ENCODE results near the gene PAM.

Gene PAM

DNA sequence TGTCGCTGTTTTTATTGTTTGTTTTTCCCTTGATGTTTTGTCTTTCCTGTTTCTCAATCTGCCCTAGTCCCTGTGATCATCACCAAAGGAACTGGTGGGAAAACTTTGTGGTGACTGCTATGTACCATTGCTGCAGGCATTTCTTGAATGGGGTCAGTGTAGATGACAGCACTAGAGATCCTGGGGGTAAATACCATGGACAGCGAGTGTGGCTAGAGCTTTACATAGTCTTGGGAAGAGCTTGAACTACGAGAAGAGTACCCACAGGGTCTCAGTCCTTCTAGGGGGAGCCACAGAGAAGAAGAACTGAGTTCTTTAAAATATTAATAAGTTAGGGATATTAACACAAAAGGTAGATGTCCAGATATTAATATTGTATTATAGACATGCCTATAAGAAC lies 138.8 kb downstream of the PAM start:
- H3K4me3 ChIP-seq (replicated peaks; ENCODE audit: low read depth, low read length), result no peak overlapping the region
- no peak for TF ChIP-seq CTCF (IDR thresholded peaks at IDR 0.05; ENCODE audit: low read depth, low read length, missing control alignments)
- DNase-seq (ENCODE audit: extremely low read depth, low read depth), result no peak

- no peak for TF ChIP-seq CTCF (IDR thresholded peaks at IDR 0.05; ENCODE audit: low read depth, low read length, missing control alignments)
- DNase-seq (ENCODE audit: extremely low read depth, low read depth), result no peak
- H3K4me3 ChIP-seq (replicated peaks; ENCODE audit: low read depth, low read length), result no peak overlapping the region
Observed at GRCh38 chr5:102895234-102895633, 140.1 kb downstream of the PAM start.

DNA sequence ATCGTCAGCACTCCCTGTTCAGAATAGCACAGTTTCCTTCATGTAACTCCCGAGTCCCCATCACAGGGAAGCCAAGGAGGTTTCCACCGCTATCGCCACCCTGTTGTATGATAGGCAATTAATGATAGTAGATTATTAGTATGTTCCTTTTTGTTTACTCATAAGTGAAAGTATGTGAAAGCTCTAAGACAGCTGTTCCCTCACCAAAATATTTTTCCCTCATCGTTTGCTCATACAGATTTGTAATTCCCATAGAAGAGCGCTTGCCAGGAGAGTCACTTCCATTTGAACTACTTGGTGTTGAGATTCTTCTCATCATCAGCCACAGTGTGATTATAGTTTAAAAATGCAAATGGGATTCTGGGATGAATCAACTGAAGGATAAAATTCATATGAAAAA lies 140.9 kb downstream of the PAM start:
- DNase-seq (ENCODE audit: extremely low read depth, low read depth), result no peak
- no peak for TF ChIP-seq CTCF (IDR thresholded peaks at IDR 0.05; ENCODE audit: low read depth, low read length, missing control alignments)
- no peak overlapping the region for H3K4me3 ChIP-seq (replicated peaks; ENCODE audit: low read depth, low read length)

GRCh38 chr5:102901424-102902134 lies 146.5 kb downstream of the PAM start:
- no peak for TF ChIP-seq CTCF (IDR thresholded peaks at IDR 0.05; ENCODE audit: low read depth, low read length, missing control alignments)
- no peak for DNase-seq (ENCODE audit: extremely low read depth, low read depth)
- no peak overlapping the region for H3K4me3 ChIP-seq (replicated peaks; ENCODE audit: low read depth, low read length)

- TF ChIP-seq CTCF (IDR thresholded peaks at IDR 0.05; ENCODE audit: low read depth, low read length, missing control alignments), result no peak
- no peak overlapping the region for H3K4me3 ChIP-seq (replicated peaks; ENCODE audit: low read depth, low read length)
- no peak for DNase-seq (ENCODE audit: extremely low read depth, low read depth)
Observed at GRCh38 chr5:102902135-102902448, 147.0 kb downstream of the PAM start.

DNA sequence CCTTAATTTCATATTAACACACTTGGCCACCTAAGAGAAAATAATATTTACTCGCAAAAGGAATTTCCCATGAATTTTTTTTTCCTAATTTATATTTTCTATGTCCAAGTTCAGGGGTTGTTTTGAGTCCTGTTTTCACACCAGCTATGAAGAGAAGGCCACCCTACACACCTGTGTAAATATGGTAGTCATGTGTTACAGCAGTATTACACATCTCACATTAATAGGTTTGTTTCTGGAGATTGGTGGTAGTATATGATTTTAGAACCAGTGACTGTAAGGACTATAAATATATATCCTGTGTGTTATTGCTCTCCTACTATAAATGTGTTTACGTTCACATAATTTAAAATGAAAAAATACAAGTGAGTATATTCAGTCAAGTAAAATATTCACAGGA lies 147.5 kb downstream of the PAM start:
- H3K4me3 ChIP-seq (replicated peaks; ENCODE audit: low read depth, low read length), result no peak overlapping the region
- TF ChIP-seq CTCF (IDR thresholded peaks at IDR 0.05; ENCODE audit: low read depth, low read length, missing control alignments), result no peak
- DNase-seq (ENCODE audit: extremely low read depth, low read depth), result no peak
